Epithelial cell of esophagus (primary cell): Measurements from ENCODE around the gene ARL3.
A peak's percentile ranks its signal among the peaks of the same experiment; 100 is the strongest.

Source experiments
- DNase-seq: peaks from one replicate; pipeline ENCODE4 v3.0.0; 2010; ENCODE audit warnings: low read depth
- H3K4me3 ChIP-seq: 2 replicates; pipeline ENCODE4 v1.5.1; 2011; ENCODE audit warnings: mild to moderate bottlenecking, low read length, control low read depth
- CTCF ChIP-seq: IDR thresholded peaks from 2 replicates; pipeline ENCODE4 v1.5.1; 2011; ENCODE audit warnings: low read depth, mild to moderate bottlenecking, low read length, control low read depth, inconsistent platforms; ENCODE audit not compliant: insufficient read depth; ENCODE audit errors: missing control alignments

Gene ARL3

GRCh38 chr10:102651455-102652169 lies 62.6 kb downstream of the ARL3 start:
- no peak for DNase-seq
- TF ChIP-seq CTCF, result no peak
- H3K4me3 ChIP-seq, result no peak overlapping the region

GRCh38 chr10:102650655-102651454 lies 63.3 kb downstream of the ARL3 start:
- no peak overlapping the region for H3K4me3 ChIP-seq
- no peak for TF ChIP-seq CTCF
- no peak for DNase-seq

DNA sequence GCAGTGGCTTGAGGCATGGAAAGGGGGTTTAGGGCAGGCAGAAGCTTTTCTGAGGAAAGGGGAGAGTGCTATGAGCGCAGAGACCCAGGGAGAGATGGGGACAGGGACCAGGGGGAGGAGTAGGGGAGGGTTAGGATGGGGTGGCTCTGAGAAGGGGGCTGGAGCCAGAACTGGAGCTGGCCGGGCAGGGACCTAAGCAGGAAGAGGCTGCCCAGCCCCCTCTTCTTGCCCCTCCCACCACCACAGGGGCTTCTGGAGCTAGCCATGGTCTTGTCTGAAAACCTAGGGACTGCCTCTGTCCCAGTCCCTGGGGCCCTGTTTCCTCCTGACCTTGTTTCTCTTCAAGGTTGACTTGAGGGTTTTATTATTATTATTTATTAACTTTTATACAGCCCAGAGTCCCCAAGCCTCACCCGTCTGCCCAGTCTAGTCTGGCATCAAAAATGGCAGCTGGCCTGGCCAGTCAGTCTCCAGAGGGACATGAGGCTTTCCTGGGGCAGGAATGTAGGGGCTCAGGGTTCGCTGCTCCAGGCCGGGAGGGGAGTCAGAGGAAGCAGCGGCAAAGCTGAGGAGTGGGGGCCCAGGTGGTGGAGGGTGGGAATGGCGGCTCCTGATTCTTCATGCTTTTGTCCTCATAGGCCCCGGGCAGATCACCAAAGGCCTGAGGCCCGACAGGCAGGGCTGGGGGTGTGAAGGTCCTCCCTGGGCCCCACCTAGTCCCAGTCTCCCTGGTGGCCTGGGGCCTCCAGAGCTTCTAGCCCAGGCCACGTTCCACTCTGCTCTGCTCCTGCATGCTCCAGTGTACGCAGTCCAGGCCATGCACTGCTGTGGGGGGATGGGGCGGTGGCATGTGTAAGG lies 64.2 kb downstream of the ARL3 start:
- no peak for DNase-seq
- no peak overlapping the region for H3K4me3 ChIP-seq
- TF ChIP-seq CTCF, result no peak

- TF ChIP-seq CTCF, result no peak
- DNase-seq, result no peak
- no peak overlapping the region for H3K4me3 ChIP-seq
These were observed 65.1 kb downstream of the ARL3 start for GRCh38 chr10:102648889-102649796.

GRCh38 chr10:102648269-102648888 lies 65.8 kb downstream of the ARL3 start:
- DNase-seq, result peak; percentile 28
- H3K4me3 ChIP-seq, result peak overlapping the region; percentile 23
- TF ChIP-seq CTCF, result no peak
